Panc1 (cell line): ENCODE data around the gene DFFA. TPM values are rescaled to one million over a fixed set of nuclear protein-coding genes. Genes with fewer than 3 reads are reported as not detected.

ENCODE experiments used
- ATAC-seq: fragments of 200-7000 bp; cut with Tn5 transposase; 2 replicates; pipeline ENCODE4 v1.9.1; 2020; ENCODE audit warnings: mild to moderate bottlenecking, moderate library complexity
- BruUV-seq: library from RNA; stranded (reverse); fragments of 400-500 nt; replicated peaks from 2 replicates; lab custom pipeline; 2021; lab: Mats Ljungman, UMichigan
- CTCF ChIA-PET: fragments of 300-600 bp; sonication (Branson Sonifier 250); formaldehyde crosslinking; loops from one replicate; lab custom pipeline; 2022; ENCODE audit warnings: antibody characterized with exemption; lab: Charles Lee
- POLR2A ChIA-PET: fragments of 300-600 bp; sonication (Branson Sonifier 250); formaldehyde crosslinking; loops from one replicate; lab custom pipeline; 2022; ENCODE audit warnings: antibody characterized with exemption; lab: Charles Lee
- DNase-seq: peaks from one replicate; pipeline ENCODE4 v3.0.0-alpha.2; 2010; ENCODE audit warnings: low read depth, low spot score
- H3K27ac ChIP-seq: 2 replicates; pipeline ENCODE4 v1.5.1; 2011; ENCODE audit warnings: mild to moderate bottlenecking, low read length, inconsistent platforms
- H3K27me3 ChIP-seq: fragments of 200-500 bp; sonication (Bioruptor generic); 2 replicates; pipeline ENCODE4 v1.6.0; 2014; ENCODE audit warnings: low read length, inconsistent platforms; ENCODE audit not compliant: control insufficient read depth, insufficient read depth
- H3K36me3 ChIP-seq: fragments of 200-500 bp; sonication (Bioruptor generic); 2 replicates; pipeline ENCODE4 v1.5.1; 2014; ENCODE audit warnings: inconsistent platforms, mild to moderate bottlenecking, low read length, moderate library complexity; ENCODE audit not compliant: control insufficient read depth, insufficient read depth
- H3K4me1 ChIP-seq: 2 replicates; pipeline ENCODE4 v1.5.1; 2011; ENCODE audit warnings: inconsistent platforms, mild to moderate bottlenecking, low read length, moderate library complexity; ENCODE audit not compliant: control insufficient read depth, insufficient read depth
- H3K4me3 ChIP-seq, 2 experiments: 2 replicates each; pipeline ENCODE4 v1.5.1; 2011 to 2012; ENCODE audit warnings: low read depth in 2 of 2, low read length in 2 of 2, mild to moderate bottlenecking in 2 of 2, inconsistent platforms in 1 of 2, moderate library complexity in 1 of 2
- H3K9me3 ChIP-seq: fragments of 200-500 bp; sonication (Bioruptor generic); 2 replicates; pipeline ENCODE4 v1.5.1; 2014; ENCODE audit warnings: low read depth, mild to moderate bottlenecking, inconsistent platforms, low read length, moderate library complexity; ENCODE audit not compliant: control insufficient read depth, insufficient read depth
- REST ChIP-seq, 2 experiments: IDR thresholded peaks; 2 replicates each; pipeline ENCODE4 v1.6.1; 2011 to 2012; ENCODE audit warnings: low read depth in 2 of 2, control low read depth in 1 of 2, low read length in 1 of 2, mild to moderate bottlenecking in 1 of 2, moderate library complexity in 1 of 2; ENCODE audit not compliant: insufficient read depth in 1 of 2
- SIN3A ChIP-seq: IDR thresholded peaks from 2 replicates; pipeline ENCODE4 v1.6.1; 2012; ENCODE audit warnings: low read depth, mild to moderate bottlenecking, low read length, moderate library complexity, borderline replicate concordance; ENCODE audit not compliant: insufficient read depth
- TCF7L2 ChIP-seq: IDR thresholded peaks from 2 replicates; pipeline ENCODE4 v1.6.1; 2011; ENCODE audit warnings: mild to moderate bottlenecking, low read depth, low read length, inconsistent platforms
- in situ Hi-C: cut with HindIII; loops from 2 replicates; pipeline ENCODE4 v1.10.0; 2016; ENCODE audit warnings: low sequenced_read_pairs, low pct_unique_long_range_greater_than_20kb
- intact Hi-C: fragments of 100-400 bp; cut with micrococcal nuclease; formaldehyde crosslinking; loops from one replicate; pipeline ENCODE4 v1.10.0; 2022; ENCODE audit not compliant: unreplicated experiment
- total RNA-seq: library from RNA; stranded (reverse); gene quantifications from one replicate; pipeline ENCODE4 v1.2.1, GENCODE V29; 2021; ENCODE audit not compliant: unreplicated experiment

DFFA gene
- total RNA-seq, 1 experiment from 2014 or later: 68.1 TPM

- POLR2A ChIA-PET: no interaction called here
- in situ Hi-C loops: no loop called here
- no peak for TF ChIP-seq SIN3A
- Histone ChIP-seq H3K27me3 (no peaks in the 10 kb centered on the region), H3K9me3 (no peaks in the 10 kb centered on the region), H3K36me3 (peaks cover 24% of the 10 kb centered on the region), H3K4me1 (no peaks in the 10 kb centered on the region), H3K4me3 (no peak overlapping the region), H3K27ac (no peak overlapping the region)
- BruUV-seq: no TSS peak
- CTCF ChIA-PET: interaction anchor here (0.7 kb wide), 1 partner anchor 38 kb away, joined by 3 read pairs; no protein-coding TSS in a partner anchor
- no peak for ATAC-seq
- intact Hi-C loops: no loop called here
- DNase-seq: no peak
Observed at GRCh38 chr1:10415211-10415930, 57.0 kb downstream of the DFFA start.

- intact Hi-C loops: no loop called here
- H3K36me3 ChIP-seq: peaks cover 22% of the 10 kb centered on the region
- H3K27me3 ChIP-seq: no peaks in the 10 kb centered on the region
- H3K27ac ChIP-seq: no peak overlapping the region
- DNase-seq (no peak), ATAC-seq (no peak)
- no peak overlapping the region for H3K4me3 ChIP-seq
- H3K9me3 ChIP-seq: no peaks in the 10 kb centered on the region
- no TSS peak for BruUV-seq
- CTCF ChIA-PET: interaction anchor here (0.6 kb wide), 1 partner anchor 36 kb away, joined by 3 read pairs; no protein-coding TSS in a partner anchor
- H3K4me1 ChIP-seq: no peaks in the 10 kb centered on the region
- TF ChIP-seq REST (IDR thresholded peaks at IDR 0.05; ENCODE audit: insufficient read depth in 1 of 2, low read depth in 2 of 2, low read length in 1 of 2) (no peak), TCF7L2 (no peak), SIN3A (no peak)
- POLR2A ChIA-PET: no interaction called here
- in situ Hi-C loops: no loop called here
Observed at GRCh38 chr1:10407201-10407600, 65.1 kb downstream of the DFFA start.

Other genes starting within 250 kb of the DFFA start
- gene PGD, start 73.5 kb downstream of the DFFA start, total RNA-seq: 158 TPM
- 40.8 TPM for gene CENPS, start 42.1 kb downstream of the DFFA start, total RNA-seq
- gene CORT, start 22.5 kb downstream of the DFFA start, total RNA-seq: 0.41 TPM
- gene PEX14, start 2.4 kb upstream of the DFFA start, total RNA-seq: 36.0 TPM